IPS-11a (cell line): Measurements from ENCODE around the gene ERCC6L.
A peak's percentile ranks its signal among the peaks of the same experiment; 100 is the strongest.
"Not testable (repeated sequence)": the region's sequence is repeated elsewhere in the genome, so short reads cannot be mapped to it uniquely, and the experiment has no call there.

Experiments used
- H3K4me3 ChIP-seq: one replicate; pipeline ENCODE4 v1.5.1; 2013; ENCODE audit warnings: low read depth, low read length, control low read depth

Gene ERCC6L

GRCh38 chrX:72247206-72247942 lies 8.5 kb upstream of the ERCC6L start:
- H3K4me3 ChIP-seq, result no peak overlapping the region

- no peak overlapping the region for H3K4me3 ChIP-seq
Observed at GRCh38 chrX:72245461-72246089, 6.7 kb upstream of the ERCC6L start.

- H3K4me3 ChIP-seq, result no peak overlapping the region
Observed at GRCh38 chrX:72243472-72243871, 4.6 kb upstream of the ERCC6L start.

- H3K4me3 ChIP-seq, result no peak overlapping the region
Observed at GRCh38 chrX:72240976-72241375, 2.1 kb upstream of the ERCC6L start.

- peak overlapping the region; percentile 66 for H3K4me3 ChIP-seq
Observed at GRCh38 chrX:72238183-72238582, 644 bp downstream of the ERCC6L start.

GRCh38 chrX:72236841-72237240 lies 2.0 kb downstream of the ERCC6L start:
- H3K4me3 ChIP-seq, result no peak overlapping the region

- H3K4me3 ChIP-seq, result no peak overlapping the region
Observed at GRCh38 chrX:72230290-72230689, 8.5 kb downstream of the ERCC6L start.

- H3K4me3 ChIP-seq, result not testable (repeated sequence)
Observed at GRCh38 chrX:72220375-72220774, 18.5 kb downstream of the ERCC6L start.

GRCh38 chrX:72216973-72217372 lies 21.9 kb downstream of the ERCC6L start:
- H3K4me3 ChIP-seq, result no peak overlapping the region

GRCh38 chrX:72208126-72208800 lies 30.6 kb downstream of the ERCC6L start:
- no peak overlapping the region for H3K4me3 ChIP-seq

- H3K4me3 ChIP-seq, result no peak overlapping the region
Observed at GRCh38 chrX:72207366-72207765, 31.5 kb downstream of the ERCC6L start.

GRCh38 chrX:72205706-72206105 lies 33.1 kb downstream of the ERCC6L start:
- no peak overlapping the region for H3K4me3 ChIP-seq

GRCh38 chrX:72203421-72203820 lies 35.4 kb downstream of the ERCC6L start:
- no peak overlapping the region for H3K4me3 ChIP-seq

GRCh38 chrX:72202792-72203401 lies 35.9 kb downstream of the ERCC6L start:
- H3K4me3 ChIP-seq, result no peak overlapping the region

- H3K4me3 ChIP-seq, result no peak overlapping the region
Observed at GRCh38 chrX:72201836-72202536, 36.8 kb downstream of the ERCC6L start.

GRCh38 chrX:72182924-72183323 lies 55.9 kb downstream of the ERCC6L start:
- H3K4me3 ChIP-seq, result no peak overlapping the region

- peak within 1 kb of the TSS; percentile 92 for H3K4me3 ChIP-seq
Observed at GRCh38 chrX:72181178-72182125, 57.4 kb downstream of the ERCC6L start, which contains the start of gene PIN4. Gene PIN4, plus strand, starts transcription at chrX:72181757. Its CDS starts 29 bp downstream, at chrX:72181786.

- H3K4me3 ChIP-seq, result no peak overlapping the region
Observed at GRCh38 chrX:72180539-72180938, 58.3 kb downstream of the ERCC6L start.

- no peak overlapping the region for H3K4me3 ChIP-seq
Observed at GRCh38 chrX:72176981-72177380, 61.8 kb downstream of the ERCC6L start.

GRCh38 chrX:72176289-72176688 lies 62.5 kb downstream of the ERCC6L start:
- H3K4me3 ChIP-seq, result not testable (repeated sequence)
